HG03469 (cell line): ENCODE results near the gene SDHAF2.
"Not testable (repeated sequence)": the region's sequence is repeated elsewhere in the genome, so short reads cannot be mapped to it uniquely, and the experiment has no call there.

Source experiments
- ATAC-seq: cut with Tn5 transposase; IDR thresholded peaks from one replicate; pipeline ENCODE4 v1.9.1; 2021; ENCODE audit warnings: mild to moderate bottlenecking, moderate library complexity, moderate number of reproducible peaks; ENCODE audit not compliant: unreplicated experiment

SDHAF2 gene

GRCh38 chr11:61422226-61422625, 7.7 kb upstream of the SDHAF2 start:
- no peak for ATAC-seq

DNA sequence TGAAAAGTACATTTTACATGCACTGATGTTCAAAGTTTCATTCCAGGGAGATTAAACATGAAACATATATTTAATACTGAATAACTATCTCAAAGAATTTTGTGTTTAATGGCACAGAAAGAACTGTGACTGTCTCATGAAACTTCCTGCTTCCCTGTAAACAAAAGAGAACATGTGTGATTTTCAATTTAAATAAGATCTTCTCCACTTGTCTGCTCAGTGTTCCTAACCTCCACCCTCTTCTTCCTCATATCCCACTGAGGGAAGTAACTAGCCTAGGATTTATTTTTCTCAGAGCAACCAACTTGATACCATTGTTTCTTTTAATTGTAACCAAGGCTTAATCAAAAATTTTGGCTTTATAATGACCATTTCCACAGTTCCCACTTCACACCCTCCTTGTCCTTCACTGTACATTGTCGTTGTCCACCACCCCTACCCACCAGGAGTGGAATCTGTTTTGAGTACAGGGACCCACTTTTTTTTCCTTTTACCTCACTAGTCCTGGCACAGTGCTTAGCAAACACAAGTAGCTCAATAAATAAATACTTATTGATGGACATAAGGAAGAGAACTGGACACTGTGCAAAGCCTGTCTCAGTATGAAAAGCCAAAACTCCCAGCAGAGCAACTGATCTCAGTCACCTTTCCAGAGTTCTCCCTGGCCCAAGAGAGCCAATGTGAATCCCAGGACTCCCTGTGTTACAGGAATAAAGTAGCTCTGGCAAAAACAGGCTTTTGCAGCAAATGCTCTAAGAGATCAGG, 4.4 kb upstream of the SDHAF2 start:
- ATAC-seq: no peak

- ATAC-seq: peak; percentile 23
Measured at GRCh38 chr11:61429346-61429690, 606 bp upstream of the SDHAF2 start.

DNA sequence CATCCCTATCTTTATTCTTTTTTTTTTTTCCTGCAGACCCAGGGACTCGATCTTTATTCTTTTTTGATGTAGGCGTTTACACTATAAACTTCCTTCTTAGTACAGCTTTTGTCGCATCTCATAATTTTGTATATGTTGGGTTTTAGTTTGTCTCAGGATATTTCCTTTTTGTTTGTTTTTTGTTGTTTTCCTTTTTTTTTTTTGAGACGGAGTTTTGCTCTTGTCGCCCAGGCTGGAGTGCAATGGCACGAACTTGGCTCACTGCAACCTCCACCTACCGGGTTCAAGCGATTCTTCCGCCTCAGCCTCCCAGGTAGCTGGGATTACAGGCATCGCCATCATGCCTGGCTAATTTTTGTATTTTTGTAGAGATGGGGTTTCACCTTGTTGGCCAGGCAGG, 915 bp downstream of the SDHAF2 start:
- ATAC-seq: not testable (repeated sequence)

GRCh38 chr11:61437496-61437895, 7.6 kb downstream of the SDHAF2 start:
- no peak for ATAC-seq

DNA sequence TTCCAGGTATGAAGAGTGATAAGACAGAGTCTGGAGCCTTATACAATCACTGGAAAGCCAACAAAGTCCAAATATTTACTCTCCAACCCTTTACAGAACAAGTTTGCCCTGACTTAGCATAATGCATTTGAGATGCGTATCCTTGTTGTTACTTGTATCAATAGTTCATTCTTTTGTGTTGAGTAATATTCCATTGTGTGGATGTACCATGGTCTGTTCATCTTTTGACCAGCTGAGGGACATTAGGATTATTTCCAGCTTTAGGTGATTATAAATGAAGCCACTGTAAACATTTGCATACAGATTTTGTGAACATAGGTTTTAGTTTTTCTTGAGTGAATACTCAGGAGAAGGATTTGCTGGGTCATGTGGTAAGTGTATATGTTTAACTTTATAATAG, 9.7 kb downstream of the SDHAF2 start:
- ATAC-seq: no peak

GRCh38 chr11:61442616-61443015, 12.7 kb downstream of the SDHAF2 start:
- no peak for ATAC-seq

DNA sequence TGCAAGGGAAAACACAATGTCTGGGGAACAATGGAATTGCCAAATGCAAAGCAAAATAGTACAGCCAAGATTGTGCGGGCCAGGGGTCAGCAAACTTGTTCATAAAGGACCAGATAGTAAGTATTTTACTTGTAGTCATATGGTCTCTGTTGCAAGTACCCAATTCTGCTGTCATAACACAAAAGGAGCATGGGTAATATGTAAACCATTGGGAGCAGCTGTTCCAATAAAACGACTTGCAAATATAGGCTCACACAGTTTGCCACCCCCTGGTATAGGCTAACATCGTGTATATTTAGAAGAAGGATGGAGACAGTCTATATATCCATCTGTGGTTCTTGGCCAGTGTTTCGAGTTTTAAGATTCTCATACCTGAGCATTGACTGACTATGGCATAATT, 15.6 kb downstream of the SDHAF2 start:
- no peak for ATAC-seq

- peak; percentile 48 for ATAC-seq
Measured at GRCh38 chr11:61446211-61446651, 16.3 kb downstream of the SDHAF2 start.

DNA sequence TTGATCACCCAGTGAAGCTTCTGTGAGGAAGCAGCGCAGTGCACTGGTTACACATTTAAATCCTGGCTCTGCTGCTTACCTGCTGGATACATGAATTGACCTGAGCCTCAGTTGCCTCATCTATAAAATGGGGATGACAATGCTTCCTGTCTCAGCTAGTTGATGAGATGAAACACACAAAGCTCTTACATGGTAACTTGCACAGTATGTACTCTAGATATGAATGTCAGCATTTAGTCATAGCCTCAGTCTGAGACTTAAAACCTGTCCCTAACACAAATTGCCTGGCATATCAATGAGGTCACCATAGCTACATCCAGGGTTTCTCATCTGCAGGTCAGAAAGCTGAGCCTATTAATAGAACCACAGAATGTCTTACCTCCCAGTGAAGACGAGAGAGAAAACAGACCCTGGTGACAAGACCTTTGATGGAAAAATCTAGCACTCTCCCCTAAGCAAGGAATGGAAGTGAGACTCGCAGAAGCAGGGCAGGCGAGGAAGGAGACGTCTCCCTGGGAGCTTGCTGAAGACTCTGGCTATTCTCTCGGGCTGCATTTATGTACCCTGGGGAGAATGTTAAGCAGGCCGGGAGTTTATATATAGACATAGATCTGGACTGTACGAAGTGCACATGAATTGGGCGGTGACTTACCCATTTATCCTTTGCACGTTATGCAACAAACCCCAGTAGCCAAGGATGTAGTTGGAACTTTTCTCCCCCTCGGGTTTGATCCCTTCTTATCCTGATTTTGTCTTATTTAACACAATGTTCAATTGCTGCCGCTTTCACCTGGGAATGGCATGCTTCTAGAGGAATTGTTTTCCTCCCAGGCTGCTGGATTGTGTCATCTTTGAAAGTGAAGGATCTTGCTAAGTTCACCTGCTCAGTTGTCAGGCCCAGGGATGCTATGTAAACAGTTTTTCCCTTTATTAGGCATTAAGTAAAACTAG, 18.0 kb downstream of the SDHAF2 start:
- no peak for ATAC-seq

- no peak for ATAC-seq
Measured at GRCh38 chr11:61448552-61448927, 18.6 kb downstream of the SDHAF2 start.

GRCh38 chr11:61452825-61453224, 22.9 kb downstream of the SDHAF2 start:
- no peak for ATAC-seq

DNA sequence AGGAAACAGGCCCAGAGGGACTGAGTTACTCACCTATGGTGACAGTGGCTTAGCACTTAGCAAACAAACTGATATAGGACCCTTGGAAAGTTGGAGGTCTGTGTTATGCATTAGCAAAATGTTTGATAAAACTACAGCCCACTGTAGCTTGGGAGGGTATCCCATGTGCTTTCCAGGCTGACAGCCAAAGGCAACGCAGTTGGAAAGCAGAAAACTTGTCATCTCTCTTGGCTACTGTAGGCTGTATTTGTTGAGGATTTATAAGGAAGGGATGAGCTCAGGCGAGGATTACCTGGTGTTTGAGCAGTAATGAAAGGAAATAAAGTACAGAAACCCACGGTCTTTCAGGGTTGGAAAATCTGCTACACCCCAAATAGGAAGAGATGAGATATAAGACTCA, 23.8 kb downstream of the SDHAF2 start:
- ATAC-seq: no peak

DNA sequence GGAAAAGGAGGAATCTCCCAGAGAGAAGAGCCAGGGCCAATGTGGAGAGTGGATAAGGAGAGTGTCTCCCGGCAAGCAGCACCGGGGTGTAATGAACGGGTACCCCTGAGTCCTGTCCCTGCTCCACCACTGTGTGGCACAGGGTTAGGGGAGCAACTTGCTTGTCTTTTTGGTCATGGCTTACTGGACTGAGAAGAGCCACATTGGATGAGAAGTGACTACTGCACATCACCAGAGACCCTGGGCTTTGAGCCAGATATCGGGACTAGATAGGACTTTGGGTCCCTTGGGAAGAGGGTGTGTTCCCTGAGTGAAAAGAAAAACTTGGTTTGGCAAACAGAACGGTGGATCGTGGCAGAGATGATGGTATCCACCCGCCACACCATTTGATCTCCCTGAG, 24.6 kb downstream of the SDHAF2 start:
- ATAC-seq: no peak

DNA sequence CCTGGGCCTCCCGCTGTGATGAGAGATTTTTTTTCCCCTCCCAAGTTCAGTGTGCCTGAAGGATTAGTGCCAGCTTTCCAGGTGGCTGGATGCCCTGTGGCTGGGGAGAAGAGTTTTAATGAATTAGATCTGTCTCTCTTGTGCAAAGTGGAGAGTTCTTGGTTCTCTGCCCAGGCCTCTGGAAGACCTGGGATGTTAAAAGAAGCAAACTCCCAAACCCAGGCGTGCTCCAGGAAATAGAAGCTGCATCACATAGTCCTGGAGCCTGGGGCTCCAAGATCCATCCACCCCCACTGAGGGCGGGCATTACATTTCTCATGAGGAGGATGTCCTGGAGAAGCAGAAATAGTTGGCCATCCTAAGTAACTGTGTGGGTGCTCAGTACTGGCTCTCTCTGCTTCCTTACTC, 30.6 kb downstream of the SDHAF2 start:
- ATAC-seq: no peak

DNA sequence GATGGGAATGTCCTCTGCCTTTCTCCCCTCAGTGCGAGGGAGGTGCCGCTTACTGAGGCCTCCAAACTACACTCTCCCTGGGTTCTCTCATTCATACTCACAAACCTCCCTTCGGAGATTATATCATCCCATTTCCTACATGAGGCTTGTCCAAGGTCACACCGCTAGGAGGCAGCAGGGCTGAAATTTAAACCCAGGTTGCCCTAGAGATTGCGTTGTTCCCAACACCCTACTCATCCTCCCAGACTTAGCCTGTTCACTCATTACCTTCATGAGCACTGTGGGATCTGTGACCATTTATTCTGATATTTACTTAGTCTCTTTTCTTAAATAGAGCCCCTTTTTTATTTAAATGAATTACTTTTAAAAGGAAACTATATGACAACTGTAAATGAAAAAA, 31.1 kb downstream of the SDHAF2 start:
- no peak for ATAC-seq

- not testable (repeated sequence) for ATAC-seq
Measured at GRCh38 chr11:61467602-61468001, 37.7 kb downstream of the SDHAF2 start.

GRCh38 chr11:61468002-61468401, 38.1 kb downstream of the SDHAF2 start:
- no peak for ATAC-seq

- ATAC-seq: no peak
Measured at GRCh38 chr11:61472282-61472681, 42.4 kb downstream of the SDHAF2 start.

DNA sequence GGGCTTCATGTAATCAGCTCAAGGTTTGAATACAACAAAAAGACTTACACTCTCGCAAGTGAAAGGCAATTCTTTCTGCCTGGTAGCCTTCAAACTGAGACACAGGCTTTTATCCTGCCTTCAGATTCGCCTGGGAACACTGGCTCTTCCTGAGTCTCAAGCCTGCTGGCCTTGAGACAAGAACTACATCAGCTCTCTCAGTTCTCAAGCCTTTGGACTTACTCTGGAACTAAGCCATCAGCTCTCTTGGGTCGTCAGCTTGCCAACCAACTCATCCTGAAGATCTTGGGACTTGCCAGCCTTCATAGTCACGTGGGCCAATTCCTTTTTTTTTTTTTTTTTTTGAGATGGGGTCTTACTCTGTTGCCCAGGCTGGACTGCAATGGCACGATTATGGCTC, 42.9 kb downstream of the SDHAF2 start:
- no peak for ATAC-seq

DNA sequence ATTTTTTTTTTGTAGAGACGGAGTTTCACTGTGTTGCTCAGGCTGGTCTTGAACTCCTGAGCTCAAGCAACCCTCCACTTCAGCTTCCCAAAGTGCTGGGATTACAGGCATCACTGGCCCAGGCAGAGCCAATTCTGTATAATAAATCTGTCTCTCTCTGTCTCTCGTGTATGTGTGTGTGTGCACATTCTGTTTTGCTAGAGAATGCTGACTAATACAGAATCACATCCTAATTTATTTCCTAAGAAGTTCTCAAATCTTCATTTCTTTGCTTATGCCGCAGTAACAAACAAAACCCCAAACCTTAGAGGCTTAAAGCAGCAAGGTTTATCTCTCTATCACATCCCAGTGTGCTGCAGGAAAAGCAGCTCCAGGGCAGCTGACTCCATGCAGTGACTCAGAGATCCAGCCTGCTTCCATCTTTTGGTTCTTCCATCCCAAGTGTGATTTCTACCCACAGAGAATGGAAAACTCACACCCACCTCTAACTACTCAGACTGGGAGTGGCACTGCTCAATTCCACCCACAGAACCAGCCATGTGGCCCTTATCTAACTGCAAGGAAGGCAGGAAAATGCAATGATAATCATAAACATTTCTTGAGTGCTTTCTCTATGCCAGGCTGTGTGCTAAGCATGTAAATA, 43.6 kb downstream of the SDHAF2 start:
- no peak for ATAC-seq
